A549 (cell line): Measurements from ENCODE around the gene VNN1. TPM values are rescaled to one million over a fixed set of nuclear protein-coding genes. Genes with fewer than 3 reads are reported as not detected.

ENCODE experiments used
- ATAC-seq, 2 experiments: fragments of 200-7000 bp in 1 of 2; fragments of >200 bp in 1 of 2; cut with Nextera tagmentation in 1 of 2; cut with Tn5 transposase in 1 of 2; 3 replicates each; pipeline versions ENCODE4 v1.8.0 to v1.9.1; 2018 to 2020; ENCODE audit warnings: mild to moderate bottlenecking in 1 of 2, moderate library complexity in 1 of 2
- CTCF ChIA-PET: fragments of 300-600 bp; sonication (Branson Sonifier 250); formaldehyde crosslinking; extraction: SDS; loops from one replicate; lab custom pipeline; 2021; ENCODE audit warnings: antibody characterized with exemption, inconsistent platforms; lab: Yijun Ruan, JAX
- POLR2A ChIA-PET: fragments of 350-600 bp; formaldehyde crosslinking; extraction: SDS; loops from one replicate; lab custom pipeline; 2021; ENCODE audit warnings: antibody characterized with exemption, inconsistent platforms; lab: Yijun Ruan, JAX
- DNase-seq, 2 experiments: peaks; one replicate each; pipeline versions ENCODE4 v3.0.0 to v3.0.0-alpha.2; 2011 to 2016; ENCODE audit warnings: low read depth in 1 of 2, low spot score in 1 of 2
- FAIRE-seq: peaks from 2 replicates; lab custom pipeline; 2011; peaks lifted over from hg19 to GRCh38; lab: Jason Lieb, UNC
- H3K27ac ChIP-seq, 2 experiments: fragments of >200 bp; sonication (Bioruptor Twin); formaldehyde crosslinking; 3 replicates each; pipeline ENCODE4 v1.5.1; 2016 to 2017
- H3K4me1 ChIP-seq: fragments of >200 bp; sonication (Bioruptor Twin); formaldehyde crosslinking; 3 replicates; pipeline ENCODE4 v1.6.1; 2016
- H3K4me2 ChIP-seq: fragments of >200 bp; sonication (Bioruptor Twin); formaldehyde crosslinking; 3 replicates; pipeline ENCODE4 v1.6.1; 2016
- H3K4me3 ChIP-seq: fragments of >200 bp; sonication (Bioruptor Twin); formaldehyde crosslinking; 3 replicates; pipeline ENCODE4 v1.5.1; 2016
- H3K9me3 ChIP-seq: fragments of >200 bp; sonication (Bioruptor Twin); formaldehyde crosslinking; 3 replicates; pipeline ENCODE4 v1.6.1; 2016
- FOSB ChIP-seq: fragments of 250-450 bp; sonication (Bioruptor Pico); IDR thresholded peaks from 2 replicates; pipeline ENCODE4 v1.5.0; 2020; ENCODE audit warnings: mild to moderate bottlenecking, moderate library complexity
- FOSL2 ChIP-seq, 2 experiments: fragments of 450-650 bp in 1 of 2; fragments of >200 bp in 1 of 2; sonication (Bioruptor Twin) in 1 of 2; formaldehyde crosslinking; IDR thresholded peaks; 2 replicates each; pipeline versions ENCODE4 v1.5.0 to v1.6.1; 2016 to 2020; ENCODE audit warnings: mild to moderate bottlenecking in 1 of 2, moderate library complexity in 1 of 2
- HEYL ChIP-seq: fragments of 250-450 bp; sonication (Bioruptor Pico); IDR thresholded peaks from 2 replicates; pipeline ENCODE4 v1.8.0; 2021; ENCODE audit warnings: mild to moderate bottlenecking, moderate library complexity
- HOXB13 ChIP-seq: fragments of 250-450 bp; sonication (Bioruptor Pico); IDR thresholded peaks from 2 replicates; pipeline ENCODE4 v1.5.0; 2020; ENCODE audit warnings: low read depth, mild to moderate bottlenecking, moderate library complexity
- KDM1A ChIP-seq: fragments of 200-600 bp; sonication (generic); IDR thresholded peaks from 2 replicates; pipeline ENCODE4 v1.6.1; 2016; ENCODE audit warnings: low read depth, mild to moderate bottlenecking
- KDM5A ChIP-seq: fragments of 200-600 bp; sonication (generic); IDR thresholded peaks from 2 replicates; pipeline ENCODE4 v1.6.1; 2016; ENCODE audit warnings: antibody characterized with exemption, mild to moderate bottlenecking
- MAFK ChIP-seq: fragments of 450-650 bp; IDR thresholded peaks from 2 replicates; pipeline ENCODE4 v1.6.1; 2014; ENCODE audit not compliant: partially characterized antibody
- NR3C1 ChIP-seq: fragments of >200 bp; sonication (Bioruptor Twin); formaldehyde crosslinking; IDR thresholded peaks from 3 replicates; pipeline ENCODE4 v1.6.1; 2017
- PHF8 ChIP-seq: fragments of 200-600 bp; sonication (generic); IDR thresholded peaks from 2 replicates; pipeline ENCODE4 v1.6.1; 2016; ENCODE audit warnings: low read depth, mild to moderate bottlenecking, antibody characterized with exemption, moderate library complexity, borderline replicate concordance
- POLR2A ChIP-seq: IDR thresholded peaks from 2 replicates; pipeline ENCODE4 v1.6.1; 2012; ENCODE audit warnings: mild to moderate bottlenecking, low read length
- RAD21 ChIP-seq, 2 experiments: fragments of >200 bp in 1 of 2; sonication (Bioruptor Twin) in 1 of 2; formaldehyde crosslinking in 1 of 2; IDR thresholded peaks in 1 of 2; conservative IDR thresholded peaks in 1 of 2; 2 replicates in 1 of 2; 3 replicates in 1 of 2; pipeline ENCODE4 v1.6.1; 2012 to 2018; ENCODE audit warnings: inconsistent platforms in 1 of 2
- RARB ChIP-seq: fragments of 250-450 bp; sonication (Bioruptor Pico); IDR thresholded peaks from 2 replicates; pipeline ENCODE4 v1.8.0; 2021; ENCODE audit warnings: mild to moderate bottlenecking, moderate library complexity
- RCOR1 ChIP-seq: fragments of 150-350 bp; IDR thresholded peaks from 2 replicates; pipeline ENCODE4 v1.6.1; 2014; ENCODE audit warnings: antibody characterized with exemption, low read length, low read depth
- RFX5 ChIP-seq: fragments of 450-650 bp; IDR thresholded peaks from 2 replicates; pipeline ENCODE4 v1.7.1; 2014; ENCODE audit warnings: antibody characterized with exemption, mild to moderate bottlenecking, moderate library complexity
- RNF2 ChIP-seq: fragments of 200-600 bp; sonication (generic); IDR thresholded peaks from 2 replicates; pipeline ENCODE4 v1.6.1; 2016; ENCODE audit warnings: low read depth, mild to moderate bottlenecking, antibody characterized with exemption, moderate library complexity, borderline replicate concordance
- SMC3 ChIP-seq: fragments of >200 bp; sonication (Bioruptor Twin); formaldehyde crosslinking; IDR thresholded peaks from 3 replicates; pipeline ENCODE4 v1.6.1; 2018; ENCODE audit warnings: inconsistent platforms
- TFCP2L1 ChIP-seq: fragments of 250-450 bp; sonication (Bioruptor Pico); IDR thresholded peaks from 2 replicates; pipeline ENCODE4 v1.5.0; 2021; ENCODE audit warnings: mild to moderate bottlenecking
- TP53 ChIP-seq: fragments of 250-450 bp; sonication (Bioruptor Pico); IDR thresholded peaks from 2 replicates; pipeline ENCODE4 v1.5.0; 2021; ENCODE audit warnings: mild to moderate bottlenecking, moderate library complexity
- ZC3H11A ChIP-seq: fragments of 450-650 bp; IDR thresholded peaks from 2 replicates; pipeline ENCODE4 v1.6.1; 2014; ENCODE audit warnings: antibody characterized with exemption, mild to moderate bottlenecking
- ZFP36 ChIP-seq: fragments of 450-650 bp; IDR thresholded peaks from 2 replicates; pipeline ENCODE4 v1.6.1; 2014; ENCODE audit warnings: borderline replicate concordance; ENCODE audit not compliant: partially characterized antibody
- WGBS: methylation state at CpG from one replicate; pipeline ENCODE4 v1.1.6; 2017; ENCODE audit errors: missing lambda C conversion rate; 5-methylcytosine and 5-hydroxymethylcytosine counted together
- polyA plus RNA-seq, 4 experiments: library from polyadenylated mRNA; depleted of rRNA in 3 of 4; stranded (reverse); fragments of >200 nt; fragmentation: RNase III in 1 of 4; extraction: RNeasy Plus Mini Kit Qiagen cat#74134 plus additional on column Dnase treatment in 1 of 4; gene quantifications; 2 replicates in 3 of 4; 3 replicates in 1 of 4; pipeline ENCODE4 v1.2.3, GENCODE V29; 2011 to 2017
- TF ChIP-seq, protein P1 (sequence below): IDR thresholded peaks from 2 replicates; pipeline ENCODE4 v1.6.1; 2012
- TF ChIP-seq, protein P2 (sequence below): fragments of 450-650 bp; IDR thresholded peaks from 2 replicates; pipeline ENCODE4 v1.6.1; 2014; ENCODE audit warnings: antibody characterized with exemption
- TF ChIP-seq, protein P3 (sequence below): IDR thresholded peaks from 2 replicates; pipeline ENCODE4 v1.6.1; 2012
- TF ChIP-seq, protein P4 (sequence below): fragments of 250-450 bp; sonication (Bioruptor Pico); IDR thresholded peaks from 2 replicates; pipeline ENCODE4 v1.5.0; 2020; ENCODE audit warnings: low read depth, mild to moderate bottlenecking, moderate library complexity

The VNN1 gene
- polyA plus RNA-seq, 2 of the 4 experiments (the other 2 are of a cell fraction) = 0.03 to 0.09 TPM

DNA sequence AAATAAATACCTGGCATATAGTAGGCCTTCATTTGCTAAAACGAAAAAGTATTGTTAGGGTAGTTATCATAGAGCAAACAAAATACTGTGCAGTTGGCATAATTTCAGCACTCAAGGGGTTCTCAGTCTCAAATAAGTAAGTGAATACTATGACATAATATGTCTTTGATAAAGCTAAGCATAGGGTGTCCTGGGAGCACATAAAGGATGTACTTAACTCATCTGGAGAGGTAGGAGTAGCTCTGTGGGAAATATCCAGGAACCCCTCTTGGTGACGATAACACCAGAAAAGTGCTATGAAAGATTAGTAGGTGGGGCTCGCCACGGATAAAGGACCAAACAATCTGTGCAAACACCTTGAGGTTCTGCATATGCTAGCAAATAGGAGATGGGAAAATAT, 23.2 kb downstream of the VNN1 start:
- no peak overlapping the region for H3K4me3 ChIP-seq
- CTCF ChIA-PET = interaction anchor here (1.0 to 2.1 kb wide), 2 partner anchors 10 to 22 kb away, joined by 3 to 4 read pairs; no protein-coding TSS in a partner anchor
- no peak for ATAC-seq
- POLR2A ChIA-PET = no interaction called here
- no peak for DNase-seq
- H3K4me1 ChIP-seq = no peaks in the 10 kb centered on the region; the same call in 2 of the 3 replicates
- TF ChIP-seq FOSB (CRISPR knock-in tag) = no peak
- FAIRE-seq = no peak
- WGBS = 67% methylated on average over 4 of the region's 4 CpGs
- H3K4me2 ChIP-seq = no peak overlapping the region
- H3K9me3 ChIP-seq = no peaks in the 10 kb centered on the region
- no peak overlapping the region for H3K27ac ChIP-seq

GRCh38 chr6:132687306-132687705, 26.5 kb downstream of the VNN1 start:
- ATAC-seq = peak in 1 of 2 experiments; percentile 82; a peak in 3 of 6 replicates

DNA sequence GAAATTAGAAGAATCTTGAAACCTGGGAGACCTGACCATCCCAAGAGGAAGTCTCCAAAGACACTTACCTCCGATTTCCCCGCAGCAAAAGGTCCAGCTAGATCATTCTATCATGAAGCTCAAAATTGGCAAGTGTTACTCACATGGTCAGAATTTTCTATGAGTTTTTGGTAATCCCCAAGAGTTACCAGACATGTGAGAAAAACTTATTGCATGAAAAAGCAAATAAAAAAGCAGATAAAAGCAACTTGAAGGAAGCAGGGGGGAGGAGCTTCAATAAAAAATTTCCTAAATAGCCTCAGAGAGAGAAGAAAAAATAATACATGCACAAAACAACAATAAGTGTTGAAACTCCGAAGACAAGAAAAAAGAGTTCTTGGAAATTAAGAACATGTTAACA, 27.3 kb downstream of the VNN1 start:
- Histone ChIP-seq H3K9me3 (no peaks in the 10 kb centered on the region), H3K27ac (no peak overlapping the region), H3K4me2 (no peak overlapping the region), H3K4me3 (no peak overlapping the region), H3K4me1 (no peaks in the 10 kb centered on the region)
- ATAC-seq (no peak), DNase-seq (no peak), FAIRE-seq (no peak)
- TF ChIP-seq, protein P1, sequence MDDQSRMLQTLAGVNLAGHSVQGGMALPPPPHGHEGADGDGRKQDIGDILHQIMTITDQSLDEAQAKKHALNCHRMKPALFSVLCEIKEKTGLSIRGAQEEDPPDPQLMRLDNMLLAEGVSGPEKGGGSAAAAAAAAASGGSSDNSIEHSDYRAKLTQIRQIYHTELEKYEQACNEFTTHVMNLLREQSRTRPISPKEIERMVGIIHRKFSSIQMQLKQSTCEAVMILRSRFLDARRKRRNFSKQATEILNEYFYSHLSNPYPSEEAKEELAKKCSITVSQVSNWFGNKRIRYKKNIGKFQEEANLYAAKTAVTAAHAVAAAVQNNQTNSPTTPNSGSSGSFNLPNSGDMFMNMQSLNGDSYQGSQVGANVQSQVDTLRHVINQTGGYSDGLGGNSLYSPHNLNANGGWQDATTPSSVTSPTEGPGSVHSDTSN = no peak
- no peak for TF ChIP-seq RNF2
- TF ChIP-seq, protein P2, sequence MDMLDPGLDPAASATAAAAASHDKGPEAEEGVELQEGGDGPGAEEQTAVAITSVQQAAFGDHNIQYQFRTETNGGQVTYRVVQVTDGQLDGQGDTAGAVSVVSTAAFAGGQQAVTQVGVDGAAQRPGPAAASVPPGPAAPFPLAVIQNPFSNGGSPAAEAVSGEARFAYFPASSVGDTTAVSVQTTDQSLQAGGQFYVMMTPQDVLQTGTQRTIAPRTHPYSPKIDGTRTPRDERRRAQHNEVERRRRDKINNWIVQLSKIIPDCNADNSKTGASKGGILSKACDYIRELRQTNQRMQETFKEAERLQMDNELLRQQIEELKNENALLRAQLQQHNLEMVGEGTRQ = no peak
- no peak for TF ChIP-seq RCOR1
- no peak for TF ChIP-seq POLR2A
- TF ChIP-seq, protein P3, sequence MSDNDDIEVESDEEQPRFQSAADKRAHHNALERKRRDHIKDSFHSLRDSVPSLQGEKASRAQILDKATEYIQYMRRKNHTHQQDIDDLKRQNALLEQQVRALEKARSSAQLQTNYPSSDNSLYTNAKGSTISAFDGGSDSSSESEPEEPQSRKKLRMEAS = no peak
- TF ChIP-seq SMC3 = no peak
- TF ChIP-seq RFX5 = no peak
- TF ChIP-seq, protein P4, sequence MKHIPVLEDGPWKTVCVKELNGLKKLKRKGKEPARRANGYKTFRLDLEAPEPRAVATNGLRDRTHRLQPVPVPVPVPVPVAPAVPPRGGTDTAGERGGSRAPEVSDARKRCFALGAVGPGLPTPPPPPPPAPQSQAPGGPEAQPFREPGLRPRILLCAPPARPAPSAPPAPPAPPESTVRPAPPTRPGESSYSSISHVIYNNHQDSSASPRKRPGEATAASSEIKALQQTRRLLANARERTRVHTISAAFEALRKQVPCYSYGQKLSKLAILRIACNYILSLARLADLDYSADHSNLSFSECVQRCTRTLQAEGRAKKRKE (CRISPR knock-in tag) = no peak
- 88% methylated on average over 3 of the region's 3 CpGs for WGBS
- POLR2A ChIA-PET = no interaction called here
- CTCF ChIA-PET = interaction anchor here (2.4 kb wide), 1 partner anchor 17 kb away, joined by 6 read pairs; no protein-coding TSS in a partner anchor

More at GRCh38 chr6:132687306-132687705, 26.5 kb downstream of the VNN1 start:
- Histone ChIP-seq H3K4me2 (peak overlapping the region; percentile 30; the same call in 2 of the 3 replicates), H3K4me1 (no peaks in the 10 kb centered on the region), H3K4me3 (no peak overlapping the region), H3K27ac (0 out of 6 replicates have a peak overlapping the region, but pooled peaks of 1 of the 2 experiments have one; percentile 37), H3K9me3 (no peaks in the 10 kb centered on the region)
- WGBS = 39% methylated on average over 5 of the region's 5 CpGs
- ChIA-PET POLR2A (no interaction called here), CTCF (interaction anchor here (2.4 kb wide), 1 partner anchor 17 kb away, joined by 6 read pairs; no protein-coding TSS in a partner anchor)
- no peak for TF ChIP-seq KDM5A
- TF ChIP-seq FOSL2 (IDR thresholded peaks at IDR 0.05) = no peak
- 0 out of 2 replicates have a peak, but pooled peaks have one; percentile 29 for TF ChIP-seq FOSL2 (CRISPR knock-in tag; IDR thresholded peaks at IDR 0.05)
- FAIRE-seq = no peak
- DNase-seq = peak; percentile 13 to 58

DNA sequence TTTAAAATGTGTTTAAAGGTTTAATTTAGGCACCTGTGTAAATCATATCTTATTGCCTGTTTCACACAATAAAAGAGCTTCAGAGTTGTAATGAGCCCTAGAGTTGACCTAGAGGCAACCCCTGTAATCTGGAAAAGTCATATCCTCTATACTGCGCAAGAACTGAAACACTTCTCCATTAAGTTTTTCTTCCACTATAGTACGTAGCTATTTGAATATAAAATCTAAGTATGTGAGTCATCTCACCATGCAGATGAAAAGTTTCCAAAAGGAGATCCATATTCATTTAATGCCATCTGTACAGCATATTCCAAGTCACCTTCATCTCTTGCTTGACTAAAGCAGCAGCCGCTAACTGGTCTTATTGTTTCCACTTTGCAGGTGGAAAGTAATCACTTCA, 28.8 kb downstream of the VNN1 start:
- POLR2A ChIA-PET = no interaction called here

More for the DNA sequence above, 28.8 kb downstream of the VNN1 start:
- H3K9me3 ChIP-seq = no peaks in the 10 kb centered on the region
- ATAC-seq = no peak
- DNase-seq = no peak
- FAIRE-seq = no peak
- CTCF ChIA-PET = no interaction called here
- TF ChIP-seq, protein P1 = no peak
- no peak for TF ChIP-seq KDM5A
- no peak for TF ChIP-seq SMC3
- no peak for TF ChIP-seq MAFK
- no peak for TF ChIP-seq FOSB (CRISPR knock-in tag)
- TF ChIP-seq RARB (CRISPR knock-in tag) = no peak
- TF ChIP-seq ZC3H11A = no peak
- no peak for TF ChIP-seq NR3C1
- TF ChIP-seq KDM1A = no peak
- TF ChIP-seq TP53 (CRISPR knock-in tag) = no peak
- TF ChIP-seq RNF2 = no peak
- no peak for TF ChIP-seq HEYL (CRISPR knock-in tag)
- no peak for TF ChIP-seq HOXB13 (CRISPR knock-in tag)
- TF ChIP-seq RAD21 (conservative IDR thresholded peaks at IDR 0.05 in 1 of 2, IDR thresholded peaks at IDR 0.05 in 1 of 2) = no peak
- TF ChIP-seq ZFP36 = no peak
- TF ChIP-seq PHF8 = no peak
- no peak for TF ChIP-seq TFCP2L1 (CRISPR knock-in tag)
- H3K4me1 ChIP-seq = no peaks in the 10 kb centered on the region
- 91% methylated on average over 3 of the region's 3 CpGs for WGBS
- H3K4me3 ChIP-seq = no peak overlapping the region
- H3K27ac ChIP-seq = no peak overlapping the region
- H3K4me2 ChIP-seq = no peak overlapping the region
